B cell (primary cell): ENCODE results near the gene KIF22.

Experiments used
- CTCF ChIP-seq: fragments of 200-600 bp; IDR thresholded peaks from one replicate; pipeline ENCODE4 v1.8.0; 2022; ENCODE audit warnings: antibody characterized with exemption, mild to moderate bottlenecking
- EZH2 ChIP-seq: IDR thresholded peaks from 2 replicates; pipeline ENCODE4 v1.6.1; 2012; ENCODE audit warnings: borderline replicate concordance, low read depth, mild to moderate bottlenecking, moderate library complexity, low read length; ENCODE audit not compliant: insufficient read depth, poor library complexity, severe bottlenecking

DNA sequence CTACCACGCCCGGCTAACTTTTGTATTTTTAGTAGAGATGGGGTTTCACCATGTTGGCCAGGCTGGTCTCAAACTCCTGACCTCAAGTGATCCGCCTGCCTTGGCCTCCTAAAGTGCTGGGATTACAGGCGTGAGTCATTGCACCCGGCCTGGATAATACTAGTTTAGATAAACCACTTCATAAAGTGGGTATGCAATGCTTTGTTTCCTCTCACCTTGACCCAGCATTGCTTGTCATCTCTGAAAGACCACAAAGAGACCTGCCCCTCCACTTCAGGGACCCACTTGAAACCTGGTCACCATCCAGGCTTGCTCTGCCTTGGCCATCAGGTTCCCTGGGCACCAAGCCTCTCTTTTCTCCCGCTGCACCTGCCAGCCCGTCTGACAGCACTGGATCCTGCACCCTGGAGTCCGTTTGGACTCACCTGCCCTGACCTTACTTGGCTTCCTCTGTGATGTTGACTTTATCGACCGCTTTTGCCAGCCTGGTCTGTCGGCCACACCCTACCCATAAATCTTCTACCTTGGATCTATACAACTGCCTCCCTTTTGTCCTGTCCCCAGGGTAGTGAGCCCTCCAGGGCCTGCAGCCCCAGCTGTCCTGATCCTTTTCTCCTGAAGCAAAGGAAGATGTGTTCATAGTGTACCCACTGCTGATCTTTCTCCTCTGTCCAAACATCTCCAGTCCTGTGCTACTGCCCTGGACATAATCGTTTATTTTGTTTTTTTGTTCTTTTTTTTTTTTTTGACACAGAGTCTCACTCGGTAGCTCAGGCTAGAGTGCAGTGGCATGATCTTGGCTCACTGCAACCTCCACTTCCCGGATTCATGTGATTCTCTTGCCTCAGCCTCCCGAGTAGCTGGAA is 25.2 kb upstream of the KIF22 start:
- TF ChIP-seq CTCF (no peak), EZH2 (no peak)
